Measurements from ENCODE around the gene ADCY9. TPM values are rescaled to one million over a fixed set of nuclear protein-coding genes. Genes with fewer than 3 reads are reported as not detected.
A peak's percentile ranks its signal among the peaks of the same experiment; 100 is the strongest.

ADCY9 gene
- total and polyA plus RNA-seq, 12 donors, result 11.5 to 57.6 (median 42.7) TPM

GRCh38 chr16:4034963-4035362 lies 81.3 kb downstream of the ADCY9 start:
- no peak overlapping the region for H3K4me3 ChIP-seq
- H3K27ac ChIP-seq, result no peak overlapping the region
- no peaks in the 10 kb centered on the region for H3K27me3 ChIP-seq
- no peak for DNase-seq
- WGBS, 2 donors, result 69 to 77% methylated on average over 4 of the region's 4 CpGs
- ATAC-seq, result no peak
- peaks cover 0 to 3% (median 0%) of the 10 kb centered on the region in 9 donors for H3K36me3 ChIP-seq
- H3K4me1 ChIP-seq, result peaks cover 0 to 14% (median 0%) of the 10 kb centered on the region in 9 donors
- no peaks in the 10 kb centered on the region for H3K9me3 ChIP-seq
- intact Hi-C loops (cut with DNase I), result no loop called here
- no peak for TF ChIP-seq CTCF (IDR thresholded peaks at IDR 0.05)

GRCh38 chr16:4033951-4034350 lies 82.3 kb downstream of the ADCY9 start:
- DNase-seq (no peak), ATAC-seq (no peak)
- TF ChIP-seq CTCF (IDR thresholded peaks at IDR 0.05), result no peak
- intact Hi-C loops (cut with DNase I), result no loop called here
- no peak overlapping the region for H3K4me3 ChIP-seq
- H3K4me1 ChIP-seq, result peaks cover 0 to 14% (median 0%) of the 10 kb centered on the region in 9 donors
- 96 to 98% methylated on average over 10 of the region's 10 CpGs for WGBS, 2 donors
- no peaks in the 10 kb centered on the region for H3K9me3 ChIP-seq
- peaks cover 0 to 3% (median 0%) of the 10 kb centered on the region in 9 donors for H3K36me3 ChIP-seq
- no peaks in the 10 kb centered on the region for H3K27me3 ChIP-seq
- H3K27ac ChIP-seq, result no peak overlapping the region

GRCh38 chr16:4032768-4033167 lies 83.5 kb downstream of the ADCY9 start:
- peaks cover 0 to 14% (median 0%) of the 10 kb centered on the region in 9 donors for H3K4me1 ChIP-seq
- 54 to 62% methylated on average over 13 of the region's 13 CpGs for WGBS, 2 donors
- peaks cover 0 to 3% (median 0%) of the 10 kb centered on the region in 9 donors for H3K36me3 ChIP-seq
- no peak for TF ChIP-seq CTCF (IDR thresholded peaks at IDR 0.05)
- no peaks in the 10 kb centered on the region for H3K27me3 ChIP-seq
- ATAC-seq, result peak in 6 of 8 donors; percentile 47 to 93 (median 69)
- H3K9me3 ChIP-seq, result no peaks in the 10 kb centered on the region
- DNase-seq, result peak; percentile 16 to 48
- intact Hi-C loops (cut with DNase I), result no loop called here
- no peak overlapping the region for H3K27ac ChIP-seq
- no peak overlapping the region for H3K4me3 ChIP-seq

- H3K27me3 ChIP-seq, result no peaks in the 10 kb centered on the region
- no peaks in the 10 kb centered on the region for H3K9me3 ChIP-seq
- no peak for TF ChIP-seq CTCF (IDR thresholded peaks at IDR 0.05)
- no peaks in the 10 kb centered on the region for H3K36me3 ChIP-seq
- no peak overlapping the region for H3K4me3 ChIP-seq
- intact Hi-C loops (cut with DNase I), result no loop called here
- ATAC-seq (no peak), DNase-seq (no peak)
- H3K27ac ChIP-seq, result no peak overlapping the region
- peaks cover 0 to 13% (median 3%) of the 10 kb centered on the region in 9 donors for H3K4me1 ChIP-seq
- 93 to 97% methylated on average over 8 of the region's 8 CpGs for WGBS, 2 donors
Observed at GRCh38 chr16:4028144-4028543, 88.1 kb downstream of the ADCY9 start.
